Natural killer cell (primary cell): ENCODE data around the gene SLC39A10. TPM values are rescaled to one million over a fixed set of nuclear protein-coding genes. Genes with fewer than 3 reads are reported as not detected.

Experiments
- ATAC-seq, 3 donors: fragments of 150-1000 bp in 2 of 3; fragments of 200-7000 bp in 1 of 3; cut with Tn5 transposase; 1 replicate in 1 of 3; 2 replicates in 2 of 3; pipeline ENCODE4 v1.10.0; 2021; ENCODE audit warnings: mild to moderate bottlenecking in 2 of 3, moderate library complexity in 2 of 3
- DNase-seq, 2 donors: peaks; one replicate each; pipeline versions ENCODE4 v3.0.0 to v3.0.0-alpha.2; 2013 to 2021; ENCODE audit warnings: mixed read lengths in 1 of 2
- H3K27ac ChIP-seq: one replicate; pipeline ENCODE4 v1.5.1; 2013; ENCODE audit warnings: mild to moderate bottlenecking, low read length
- H3K27me3 ChIP-seq: one replicate; pipeline ENCODE4 v1.6.1; 2013; ENCODE audit warnings: low read length; ENCODE audit not compliant: control insufficient read depth, insufficient read depth
- H3K36me3 ChIP-seq: one replicate; pipeline ENCODE4 v1.6.1; 2013; ENCODE audit warnings: low read length; ENCODE audit not compliant: control insufficient read depth, insufficient read depth
- H3K4me1 ChIP-seq: one replicate; pipeline ENCODE4 v1.6.1; 2013; ENCODE audit warnings: low read length; ENCODE audit not compliant: control insufficient read depth, insufficient read depth
- H3K4me3 ChIP-seq: one replicate; pipeline ENCODE4 v1.5.1; 2013; ENCODE audit warnings: low read length
- H3K9me3 ChIP-seq: one replicate; pipeline ENCODE4 v1.6.1; 2013; ENCODE audit warnings: low read length; ENCODE audit not compliant: control insufficient read depth, insufficient read depth
- H3K27ac Mint-ChIP-seq, 2 donors: one replicate each; pipeline ENCODE4 v1.8.0; 2022; ENCODE audit warnings: mild to moderate bottlenecking in 2 of 2, mixed read lengths in 2 of 2, moderate library complexity in 1 of 2
- H3K27me3 Mint-ChIP-seq, 2 donors: one replicate each; pipeline ENCODE4 v1.8.0; 2022; ENCODE audit warnings: low read depth in 2 of 2, mixed read lengths in 2 of 2
- H3K36me3 Mint-ChIP-seq: one replicate; pipeline ENCODE4 v1.8.0; 2022; ENCODE audit warnings: mixed read lengths
- H3K4me1 Mint-ChIP-seq, 2 donors: one replicate each; pipeline ENCODE4 v1.8.0; 2022; ENCODE audit warnings: mixed read lengths in 2 of 2
- H3K4me3 Mint-ChIP-seq: one replicate; pipeline ENCODE4 v1.8.0; 2022; ENCODE audit warnings: mild to moderate bottlenecking, moderate library complexity, mixed read lengths
- H3K9me3 Mint-ChIP-seq, 2 donors: one replicate each; pipeline ENCODE4 v1.8.0; 2022; ENCODE audit warnings: mixed read lengths in 2 of 2
- WGBS: methylation state at CpG from one replicate; pipeline ENCODE4 v1.1.7; 2013; ENCODE audit warnings: missing lambda C conversion rate; ENCODE audit not compliant: insufficient coverage; 5-methylcytosine and 5-hydroxymethylcytosine counted together
- intact Hi-C: fragments of 100-400 bp; cut with micrococcal nuclease; formaldehyde crosslinking; loops from one replicate; pipeline ENCODE4 v1.14.2; 2022
- total RNA-seq, 4 donors: library from RNA; stranded (reverse); fragments of 120-200 nt in 1 of 4; gene quantifications; one replicate each; pipeline versions ENCODE4 v1.2.3 to v1.2.4, GENCODE V29; 2013 to 2022
- TF ChIP-seq, protein P1 (sequence below): fragments of 200-600 bp; IDR thresholded peaks from one replicate; pipeline ENCODE4 v1.8.0; 2022; ENCODE audit warnings: antibody characterized with exemption

Gene SLC39A10
- total RNA-seq, 3 donors from 2014 or later (not counting 1 experiment from before 2014, with no cell fraction given), result 56.5 to 69.6 (median 58.5) TPM

DNA sequence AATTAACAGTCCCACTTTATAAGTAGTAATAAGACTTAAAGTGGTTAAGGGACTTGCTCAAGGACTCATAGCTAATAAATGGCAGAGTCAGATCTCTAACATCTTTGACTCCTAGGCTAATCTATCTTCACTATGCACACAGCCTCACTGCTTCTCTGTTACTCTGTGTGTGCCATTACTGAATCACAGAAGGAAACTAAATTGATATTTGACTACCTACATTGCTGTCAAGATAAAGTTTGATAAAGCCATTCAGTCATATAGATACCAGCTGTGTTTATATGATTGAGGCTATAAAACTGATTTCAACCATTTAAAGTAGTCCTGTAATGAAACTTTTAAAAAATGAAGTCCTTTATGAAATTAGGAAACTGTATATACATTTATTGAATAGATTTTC lies 10.9 kb downstream of the SLC39A10 start:
- no peaks in the 10 kb centered on the region for H3K9me3 Mint-ChIP-seq
- H3K36me3 Mint-ChIP-seq, result no peaks in the 10 kb centered on the region
- no peak overlapping the region for H3K27ac Mint-ChIP-seq
- no peak overlapping the region for H3K27ac ChIP-seq
- peaks cover 8% of the 10 kb centered on the region for H3K4me1 ChIP-seq
- no peaks in the 10 kb centered on the region for H3K9me3 ChIP-seq
- peaks cover 14 to 31% of the 10 kb centered on the region in 2 donors for H3K4me1 Mint-ChIP-seq
- H3K27me3 ChIP-seq, result no peaks in the 10 kb centered on the region
- H3K4me3 Mint-ChIP-seq, result no peak overlapping the region
- DNase-seq (no peak), ATAC-seq (no peak)
- H3K4me3 ChIP-seq, result no peak overlapping the region
- H3K27me3 Mint-ChIP-seq, result no peaks in the 10 kb centered on the region
- H3K36me3 ChIP-seq, result peaks cover 2% of the 10 kb centered on the region
- intact Hi-C loops, result loop anchor here (10.0 kb wide), 1 partner anchor 353 kb away; no protein-coding TSS in a partner anchor
- TF ChIP-seq, protein P1, sequence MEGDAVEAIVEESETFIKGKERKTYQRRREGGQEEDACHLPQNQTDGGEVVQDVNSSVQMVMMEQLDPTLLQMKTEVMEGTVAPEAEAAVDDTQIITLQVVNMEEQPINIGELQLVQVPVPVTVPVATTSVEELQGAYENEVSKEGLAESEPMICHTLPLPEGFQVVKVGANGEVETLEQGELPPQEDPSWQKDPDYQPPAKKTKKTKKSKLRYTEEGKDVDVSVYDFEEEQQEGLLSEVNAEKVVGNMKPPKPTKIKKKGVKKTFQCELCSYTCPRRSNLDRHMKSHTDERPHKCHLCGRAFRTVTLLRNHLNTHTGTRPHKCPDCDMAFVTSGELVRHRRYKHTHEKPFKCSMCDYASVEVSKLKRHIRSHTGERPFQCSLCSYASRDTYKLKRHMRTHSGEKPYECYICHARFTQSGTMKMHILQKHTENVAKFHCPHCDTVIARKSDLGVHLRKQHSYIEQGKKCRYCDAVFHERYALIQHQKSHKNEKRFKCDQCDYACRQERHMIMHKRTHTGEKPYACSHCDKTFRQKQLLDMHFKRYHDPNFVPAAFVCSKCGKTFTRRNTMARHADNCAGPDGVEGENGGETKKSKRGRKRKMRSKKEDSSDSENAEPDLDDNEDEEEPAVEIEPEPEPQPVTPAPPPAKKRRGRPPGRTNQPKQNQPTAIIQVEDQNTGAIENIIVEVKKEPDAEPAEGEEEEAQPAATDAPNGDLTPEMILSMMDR, result no peak

DNA sequence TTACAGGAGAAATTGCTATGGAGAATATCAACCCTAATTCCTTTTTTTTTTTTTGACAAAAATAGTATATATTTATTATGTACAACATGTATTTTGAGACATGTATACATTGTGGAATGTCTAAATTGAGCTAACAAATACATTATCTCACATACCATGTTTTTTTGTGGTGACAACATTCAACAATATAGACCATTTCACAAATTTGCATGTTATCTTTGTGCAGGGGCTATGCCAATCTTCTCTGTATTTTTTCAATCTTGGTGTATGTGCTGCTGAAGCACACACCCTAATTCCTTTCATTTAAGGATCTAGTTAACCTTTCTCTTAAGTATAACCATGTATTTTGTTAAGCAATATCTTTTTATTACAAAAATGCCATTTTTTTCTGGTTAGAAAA lies 13.2 kb downstream of the SLC39A10 start:
- Histone ChIP-seq H3K4me3 (no peak overlapping the region), H3K27me3 (no peaks in the 10 kb centered on the region), H3K4me1 (peaks cover 8% of the 10 kb centered on the region), H3K27ac (no peak overlapping the region), H3K36me3 (peaks cover 2% of the 10 kb centered on the region), H3K9me3 (no peaks in the 10 kb centered on the region)
- Mint-ChIP-seq H3K27ac (no peak overlapping the region), H3K4me3 (no peak overlapping the region), H3K9me3 (no peaks in the 10 kb centered on the region), H3K4me1 (peaks cover 28% of the 10 kb centered on the region in 2 donors), H3K36me3 (no peaks in the 10 kb centered on the region), H3K27me3 (no peaks in the 10 kb centered on the region)
- DNase-seq, result no peak
- intact Hi-C loops, result no loop called here
- TF ChIP-seq, protein P1, result no peak
- ATAC-seq, result no peak

DNA sequence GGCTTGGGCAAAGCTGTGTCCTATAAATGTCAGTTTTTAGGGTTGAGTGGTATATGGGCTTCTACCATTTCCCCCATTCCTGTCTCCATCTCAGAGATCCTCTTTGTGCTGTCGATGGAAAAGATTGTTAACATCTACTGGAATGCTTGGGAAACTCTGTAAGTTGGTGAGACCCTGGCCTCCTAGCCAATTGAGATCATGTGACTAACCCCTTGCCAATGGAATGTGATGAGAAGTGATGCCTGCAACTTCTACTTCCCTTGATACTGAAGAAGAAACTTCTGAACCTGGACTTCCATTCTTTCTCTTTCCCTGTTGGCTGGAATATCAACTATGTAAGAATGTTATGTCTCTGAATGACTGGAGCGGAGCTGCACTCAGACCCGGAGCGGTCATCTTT lies 14.5 kb downstream of the SLC39A10 start:
- H3K4me3 ChIP-seq, result no peak overlapping the region
- no peak overlapping the region for H3K27ac ChIP-seq
- Mint-ChIP-seq H3K27ac (no peak overlapping the region), H3K27me3 (no peaks in the 10 kb centered on the region), H3K9me3 (no peaks in the 10 kb centered on the region), H3K36me3 (no peaks in the 10 kb centered on the region), H3K4me3 (no peak overlapping the region), H3K4me1 (peaks cover 24 to 25% of the 10 kb centered on the region in 2 donors)
- H3K36me3 ChIP-seq, result peaks cover 2% of the 10 kb centered on the region
- WGBS, result no CpG with 5 or more reads among the region's 4 CpGs
- no peaks in the 10 kb centered on the region for H3K27me3 ChIP-seq
- no peak for DNase-seq
- H3K9me3 ChIP-seq, result no peaks in the 10 kb centered on the region
- no peak for ATAC-seq
- TF ChIP-seq, protein P1, result no peak
- intact Hi-C loops, result no loop called here
- peaks cover 5% of the 10 kb centered on the region for H3K4me1 ChIP-seq

DNA sequence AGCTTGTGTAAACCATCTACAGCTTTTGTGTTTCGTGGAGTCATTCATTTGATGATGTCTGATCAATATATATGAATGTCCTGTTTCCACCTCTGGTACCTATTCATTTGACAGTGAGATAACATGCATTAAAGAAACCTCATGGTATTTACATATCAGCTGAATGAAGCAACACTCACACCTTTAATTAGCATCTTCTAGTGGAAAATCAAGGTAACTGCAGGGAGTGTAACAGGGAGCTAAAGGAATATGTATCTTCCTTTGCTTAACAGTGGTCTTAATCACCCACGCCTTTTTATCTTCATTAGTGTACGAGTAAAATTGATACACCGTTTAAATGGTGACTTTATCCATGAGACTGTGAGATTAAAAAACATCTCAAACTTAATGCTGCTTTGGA lies 15.6 kb downstream of the SLC39A10 start:
- Histone ChIP-seq H3K27ac (no peak overlapping the region), H3K27me3 (no peaks in the 10 kb centered on the region), H3K4me1 (peaks cover 10% of the 10 kb centered on the region), H3K36me3 (peaks cover 2% of the 10 kb centered on the region), H3K9me3 (no peaks in the 10 kb centered on the region), H3K4me3 (no peak overlapping the region)
- WGBS, result 100% methylated on average over 1 of the region's 4 CpGs
- intact Hi-C loops, result no loop called here
- H3K4me1 Mint-ChIP-seq, result peaks cover 27 to 29% of the 10 kb centered on the region in 2 donors
- H3K27me3 Mint-ChIP-seq, result no peaks in the 10 kb centered on the region
- H3K27ac Mint-ChIP-seq, result no peak overlapping the region
- DNase-seq (no peak), ATAC-seq (no peak)
- H3K36me3 Mint-ChIP-seq, result no peaks in the 10 kb centered on the region
- H3K9me3 Mint-ChIP-seq, result no peaks in the 10 kb centered on the region
- TF ChIP-seq, protein P1, result no peak
- H3K4me3 Mint-ChIP-seq, result no peak overlapping the region
